Peyer's patch (tissue), 4 donors: ENCODE results near the gene MVP.

Source experiments
- POLR2A ChIP-seq, 2 donors: fragments of 450-650 bp; IDR thresholded peaks; one replicate each; pipeline ENCODE4 v1.5.1; 2017; ENCODE audit warnings: antibody characterized with exemption in 2 of 2, mild to moderate bottlenecking in 2 of 2, moderate library complexity in 2 of 2
- TF ChIP-seq, protein P1 (sequence below), 6 experiments: fragments of 450-650 bp in 4 of 6; fragments of 200-600 bp in 2 of 6; sonication (generic) in 1 of 6; IDR thresholded peaks; one replicate each; pipeline ENCODE4 v1.5.1; 2017 to 2019; ENCODE audit warnings: antibody characterized with exemption in 6 of 6, mild to moderate bottlenecking in 3 of 6, moderate library complexity in 1 of 6

DNA sequence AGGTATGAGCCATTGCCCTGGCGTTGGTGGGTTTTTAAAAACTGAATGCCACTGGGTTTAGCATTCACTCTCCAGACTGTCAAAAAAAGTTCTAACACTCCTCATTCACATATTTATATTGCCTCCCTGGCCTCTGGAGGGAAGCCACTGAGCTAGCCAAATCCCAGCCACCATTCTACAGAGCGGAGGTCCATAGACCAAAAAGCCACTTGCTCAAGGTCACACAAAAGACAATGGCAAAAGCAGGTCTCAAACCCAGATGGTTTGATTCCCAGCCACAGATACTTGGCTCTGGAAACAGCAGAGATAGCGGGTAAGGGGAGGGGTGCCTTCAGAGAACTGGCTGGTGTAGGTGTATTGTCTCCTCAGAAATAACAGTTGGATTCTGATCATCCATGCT is 60.8 kb downstream of the MVP start:
- no peak for TF ChIP-seq POLR2A (IDR thresholded peaks at IDR 0.05)
- TF ChIP-seq, protein P1, sequence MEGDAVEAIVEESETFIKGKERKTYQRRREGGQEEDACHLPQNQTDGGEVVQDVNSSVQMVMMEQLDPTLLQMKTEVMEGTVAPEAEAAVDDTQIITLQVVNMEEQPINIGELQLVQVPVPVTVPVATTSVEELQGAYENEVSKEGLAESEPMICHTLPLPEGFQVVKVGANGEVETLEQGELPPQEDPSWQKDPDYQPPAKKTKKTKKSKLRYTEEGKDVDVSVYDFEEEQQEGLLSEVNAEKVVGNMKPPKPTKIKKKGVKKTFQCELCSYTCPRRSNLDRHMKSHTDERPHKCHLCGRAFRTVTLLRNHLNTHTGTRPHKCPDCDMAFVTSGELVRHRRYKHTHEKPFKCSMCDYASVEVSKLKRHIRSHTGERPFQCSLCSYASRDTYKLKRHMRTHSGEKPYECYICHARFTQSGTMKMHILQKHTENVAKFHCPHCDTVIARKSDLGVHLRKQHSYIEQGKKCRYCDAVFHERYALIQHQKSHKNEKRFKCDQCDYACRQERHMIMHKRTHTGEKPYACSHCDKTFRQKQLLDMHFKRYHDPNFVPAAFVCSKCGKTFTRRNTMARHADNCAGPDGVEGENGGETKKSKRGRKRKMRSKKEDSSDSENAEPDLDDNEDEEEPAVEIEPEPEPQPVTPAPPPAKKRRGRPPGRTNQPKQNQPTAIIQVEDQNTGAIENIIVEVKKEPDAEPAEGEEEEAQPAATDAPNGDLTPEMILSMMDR (IDR thresholded peaks at IDR 0.05) = no peak
